Brain microvascular endothelial cell (primary cell): ENCODE results near the gene NFATC1.

Experiments
- DNase-seq: peaks from one replicate; pipeline ENCODE4 v3.0.0-alpha.2; 2020
- H3K27ac ChIP-seq: fragments of 250-450 bp; sonication (Bioruptor Pico); 2 replicates; pipeline ENCODE4 v1.5.1; 2020; ENCODE audit warnings: mild to moderate bottlenecking, moderate library complexity
- H3K27me3 ChIP-seq: fragments of 250-450 bp; sonication (Bioruptor Pico); replicated peaks from 2 replicates; pipeline ENCODE4 v1.5.1; 2020; ENCODE audit warnings: mild to moderate bottlenecking
- H3K36me3 ChIP-seq: fragments of 250-450 bp; sonication (Bioruptor Pico); replicated peaks from 2 replicates; pipeline ENCODE4 v1.5.1; 2020; ENCODE audit warnings: mild to moderate bottlenecking
- H3K4me3 ChIP-seq: 2 replicates; pipeline ENCODE4 v1.5.1; 2011; ENCODE audit warnings: low read depth, mild to moderate bottlenecking, control low read depth, low read length, moderate library complexity
- in situ Hi-C: cut with HindIII; loops from 2 replicates; pipeline ENCODE4 v1.10.0; 2017; ENCODE audit warnings: low sequenced_read_pairs, low pct_ligation_motif_present
- TF ChIP-seq, protein P1 (sequence below): IDR thresholded peaks from 2 replicates; pipeline ENCODE4 v1.5.1; 2011; ENCODE audit warnings: low read depth, mild to moderate bottlenecking, moderate library complexity, low read length, control low read depth, inconsistent platforms; ENCODE audit errors: missing control alignments

Gene NFATC1

DNA sequence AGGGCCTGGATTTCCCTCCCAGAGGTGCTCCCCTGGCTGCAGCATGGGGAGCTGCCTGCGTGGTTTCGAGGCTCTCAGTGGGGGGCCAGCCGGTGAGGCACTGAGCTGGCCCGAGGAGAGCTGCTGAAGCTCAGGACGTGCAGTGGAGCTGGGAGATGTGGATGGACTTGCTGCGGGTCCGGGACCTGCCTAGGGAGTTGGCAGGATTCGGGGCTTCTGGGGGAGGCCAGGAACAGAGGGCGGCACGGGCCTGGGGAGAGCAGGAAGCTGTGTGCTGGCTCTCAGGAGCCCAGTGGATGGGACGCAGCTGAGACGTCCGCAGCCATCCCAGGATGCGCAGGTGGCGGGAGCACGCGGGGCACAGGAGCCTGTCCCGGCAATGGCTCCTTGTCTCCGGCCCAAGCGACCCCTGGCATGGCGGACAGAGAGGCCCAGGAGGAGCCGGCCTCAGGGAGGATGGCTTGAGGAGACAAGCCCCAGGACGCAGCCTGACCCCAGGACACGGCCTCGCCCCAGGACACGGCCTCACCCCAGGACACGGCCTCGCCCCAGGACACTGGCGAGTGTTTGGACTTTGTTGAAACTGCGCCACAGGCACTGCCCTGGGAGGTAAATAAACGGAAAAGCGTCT, 116.1 kb downstream of the NFATC1 start:
- TF ChIP-seq, protein P1, sequence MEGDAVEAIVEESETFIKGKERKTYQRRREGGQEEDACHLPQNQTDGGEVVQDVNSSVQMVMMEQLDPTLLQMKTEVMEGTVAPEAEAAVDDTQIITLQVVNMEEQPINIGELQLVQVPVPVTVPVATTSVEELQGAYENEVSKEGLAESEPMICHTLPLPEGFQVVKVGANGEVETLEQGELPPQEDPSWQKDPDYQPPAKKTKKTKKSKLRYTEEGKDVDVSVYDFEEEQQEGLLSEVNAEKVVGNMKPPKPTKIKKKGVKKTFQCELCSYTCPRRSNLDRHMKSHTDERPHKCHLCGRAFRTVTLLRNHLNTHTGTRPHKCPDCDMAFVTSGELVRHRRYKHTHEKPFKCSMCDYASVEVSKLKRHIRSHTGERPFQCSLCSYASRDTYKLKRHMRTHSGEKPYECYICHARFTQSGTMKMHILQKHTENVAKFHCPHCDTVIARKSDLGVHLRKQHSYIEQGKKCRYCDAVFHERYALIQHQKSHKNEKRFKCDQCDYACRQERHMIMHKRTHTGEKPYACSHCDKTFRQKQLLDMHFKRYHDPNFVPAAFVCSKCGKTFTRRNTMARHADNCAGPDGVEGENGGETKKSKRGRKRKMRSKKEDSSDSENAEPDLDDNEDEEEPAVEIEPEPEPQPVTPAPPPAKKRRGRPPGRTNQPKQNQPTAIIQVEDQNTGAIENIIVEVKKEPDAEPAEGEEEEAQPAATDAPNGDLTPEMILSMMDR: no peak
- Histone ChIP-seq H3K27me3 (peaks cover 5% of the 10 kb centered on the region), H3K36me3 (no peaks in the 10 kb centered on the region), H3K27ac (no peak overlapping the region), H3K4me3 (no peak overlapping the region)
- in situ Hi-C loops: no loop called here
- no peak for DNase-seq

DNA sequence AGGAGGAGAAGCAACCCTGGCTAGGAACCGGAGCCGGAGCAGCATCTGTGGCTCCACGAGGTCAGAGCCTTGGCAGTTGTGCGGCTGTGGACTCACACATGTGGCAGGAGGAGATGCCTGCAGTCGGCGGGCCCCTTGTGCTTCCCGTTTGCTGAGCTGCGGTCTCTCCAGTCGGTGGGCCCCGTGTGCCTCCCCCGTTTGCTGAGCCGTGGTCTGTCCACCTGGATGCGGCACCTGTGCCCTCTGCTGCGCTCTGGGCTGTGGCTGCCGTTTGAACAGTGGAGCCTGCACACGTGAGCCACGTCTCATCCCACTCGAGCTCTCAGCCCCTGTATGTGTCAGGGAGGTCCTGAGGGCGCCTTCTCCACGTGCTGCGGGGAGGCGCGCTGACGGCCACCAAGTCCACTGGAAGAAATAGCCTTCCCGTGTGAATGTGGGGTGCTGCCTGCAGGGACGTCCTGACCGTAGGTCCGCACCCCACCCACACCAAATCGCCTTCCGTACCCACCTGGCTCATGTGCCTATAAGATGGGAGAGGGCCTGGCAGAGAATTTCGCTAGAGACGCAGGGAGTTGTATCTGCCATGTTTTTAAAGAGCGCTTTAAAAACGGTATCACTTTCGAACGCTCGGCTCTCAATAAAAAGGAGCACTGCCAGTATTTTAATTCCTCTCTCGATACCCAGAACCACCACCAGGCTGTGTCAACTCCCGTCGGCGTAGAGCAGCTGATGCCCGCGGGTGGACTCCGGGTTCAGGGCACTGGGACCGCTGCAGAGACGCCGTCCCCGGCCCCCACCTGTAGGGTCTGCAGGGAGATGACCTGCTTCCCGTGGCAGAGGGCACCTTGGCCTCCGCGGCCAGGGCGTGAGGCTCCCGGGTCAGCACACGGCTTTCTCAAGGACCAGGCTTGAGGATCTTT, 117.0 kb downstream of the NFATC1 start:
- Histone ChIP-seq H3K36me3 (no peaks in the 10 kb centered on the region), H3K4me3 (no peak overlapping the region), H3K27me3 (peaks cover 5% of the 10 kb centered on the region), H3K27ac (no peak overlapping the region)
- TF ChIP-seq, protein P1: no peak
- in situ Hi-C loops: no loop called here
- DNase-seq: no peak

DNA sequence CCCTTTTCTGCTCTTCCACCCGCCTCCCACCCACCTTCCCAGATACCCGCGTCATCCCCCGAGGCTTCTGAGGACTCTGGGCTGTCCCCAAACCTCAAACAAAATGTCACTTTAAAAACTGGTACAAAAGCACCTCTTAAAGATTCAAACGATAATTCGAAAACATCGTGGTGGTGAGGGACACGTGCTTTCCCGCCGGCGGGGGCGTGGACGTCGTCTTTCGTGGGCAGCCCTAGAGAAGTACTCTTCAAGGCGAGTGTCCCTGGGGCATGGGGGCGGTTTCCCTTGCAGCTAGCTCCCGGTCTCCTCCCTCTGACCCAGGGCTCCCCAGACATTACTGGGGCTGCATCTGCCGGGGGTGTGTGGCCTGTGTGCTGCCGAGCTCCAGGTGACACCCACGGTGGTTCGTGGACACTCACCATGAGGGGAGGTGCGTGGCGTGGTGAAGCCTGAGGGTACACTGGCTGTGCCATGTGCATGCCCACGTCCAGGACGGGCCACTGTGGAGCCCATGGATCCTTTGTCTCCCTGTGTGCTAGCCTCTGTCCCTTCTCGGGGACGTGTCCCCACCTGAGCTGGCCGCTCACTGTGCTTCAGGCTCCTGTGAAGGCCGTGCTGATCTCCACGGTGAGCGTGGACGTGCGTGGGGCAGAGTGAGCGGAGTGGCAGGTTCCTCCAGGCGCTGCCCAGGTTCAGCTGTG, 117.8 kb downstream of the NFATC1 start:
- peaks cover 5% of the 10 kb centered on the region for H3K27me3 ChIP-seq
- no peak for DNase-seq
- TF ChIP-seq, protein P1: no peak
- H3K36me3 ChIP-seq: no peaks in the 10 kb centered on the region
- in situ Hi-C loops: no loop called here
- no peak overlapping the region for H3K27ac ChIP-seq
- no peak overlapping the region for H3K4me3 ChIP-seq

DNA sequence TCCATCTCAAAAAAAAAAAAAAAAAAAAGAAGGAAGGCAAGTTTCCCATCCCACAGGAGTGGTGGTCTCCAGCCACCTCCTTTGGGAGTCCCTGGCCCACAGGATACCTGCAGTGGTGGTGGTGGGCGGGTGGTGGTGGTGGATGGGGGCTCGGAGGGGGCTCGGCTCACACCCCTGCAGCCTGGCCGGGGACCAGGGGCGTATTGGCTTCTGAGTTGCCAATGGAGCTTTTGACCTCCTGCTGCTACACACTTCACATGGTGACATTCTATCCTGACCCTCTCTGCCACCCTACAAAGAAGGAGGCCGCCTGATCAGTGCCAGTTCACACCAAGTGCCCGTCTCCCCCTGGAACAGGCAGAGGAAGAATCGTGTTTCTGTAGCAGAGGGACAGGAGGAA, 119.6 kb downstream of the NFATC1 start:
- H3K27ac ChIP-seq: no peak overlapping the region
- in situ Hi-C loops: no loop called here

DNA sequence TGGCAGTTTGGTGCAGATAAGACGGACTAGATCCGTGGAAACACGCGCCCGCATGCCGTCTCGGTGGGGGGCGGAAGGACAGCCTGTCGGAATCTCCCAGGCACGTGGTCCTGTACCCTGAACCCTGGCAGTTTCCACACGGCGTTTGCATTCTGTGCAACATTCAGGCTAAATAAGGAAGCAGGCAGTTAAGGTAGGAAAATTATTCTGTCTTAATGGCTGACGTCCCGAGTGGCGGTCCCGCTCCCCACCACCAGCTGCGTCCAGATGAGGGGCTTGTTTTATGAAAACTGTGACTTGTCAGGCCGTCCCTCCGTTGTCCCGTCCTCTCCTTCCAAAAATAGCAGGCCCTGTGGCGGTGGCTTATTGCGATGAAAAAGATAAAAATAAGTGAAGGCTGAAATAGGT, 120.2 kb downstream of the NFATC1 start:
- in situ Hi-C loops: no loop called here
- Histone ChIP-seq H3K27ac (no peak overlapping the region), H3K4me3 (no peak overlapping the region), H3K36me3 (no peaks in the 10 kb centered on the region), H3K27me3 (peaks cover 14% of the 10 kb centered on the region)
- peak; percentile 27 for DNase-seq
- TF ChIP-seq, protein P1: no peak

More for the DNA sequence above, 119.6 kb downstream of the NFATC1 start:
- DNase-seq: no peak
- Histone ChIP-seq H3K4me3 (no peak overlapping the region), H3K36me3 (no peaks in the 10 kb centered on the region), H3K27me3 (peaks cover 14% of the 10 kb centered on the region)
- TF ChIP-seq, protein P1: no peak
